NAMALWA (cell line): ENCODE data around the gene ACR.
A peak's percentile ranks its signal among the peaks of the same experiment; 100 is the strongest.

Source experiments
- DNase-seq: peaks from one replicate; pipeline ENCODE4 v3.0.0-alpha.2; 2015; ENCODE audit warnings: low spot score

Gene ACR

DNA sequence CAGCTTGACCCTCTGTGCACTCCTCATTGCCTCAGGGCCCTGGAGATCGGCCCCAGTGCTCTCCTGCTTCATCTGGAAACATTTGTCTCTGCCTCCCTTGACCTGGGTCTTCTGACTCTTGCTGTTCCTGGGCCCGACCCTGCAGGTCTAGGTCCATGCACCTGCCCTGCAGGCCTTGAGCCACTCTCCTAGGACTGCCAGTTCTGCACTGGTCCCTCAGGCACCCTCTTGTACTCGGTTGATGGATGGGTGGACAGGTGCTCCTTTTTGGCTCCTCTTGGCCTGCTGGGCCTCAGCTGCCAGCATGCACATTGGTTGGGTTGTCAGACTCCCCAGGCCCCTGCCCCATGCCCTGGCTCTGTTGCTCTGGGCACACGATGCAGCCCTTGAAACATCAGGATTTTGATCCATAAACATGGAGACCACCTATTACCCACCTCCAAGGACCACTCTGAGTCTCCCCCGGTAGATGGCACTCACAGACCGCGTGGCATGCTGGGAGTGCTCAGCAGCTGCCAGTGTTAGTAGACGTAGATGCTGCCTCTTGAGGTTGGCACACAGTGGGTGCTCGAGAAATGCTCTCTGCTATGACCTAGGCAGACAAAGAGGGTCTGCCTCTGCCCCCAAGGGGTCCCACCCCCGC is 20.2 kb upstream of the ACR start:
- DNase-seq = peak; percentile 51

- DNase-seq = no peak
These were observed 19.7 kb upstream of the ACR start for GRCh38 chr22:50718352-50718709.

DNA sequence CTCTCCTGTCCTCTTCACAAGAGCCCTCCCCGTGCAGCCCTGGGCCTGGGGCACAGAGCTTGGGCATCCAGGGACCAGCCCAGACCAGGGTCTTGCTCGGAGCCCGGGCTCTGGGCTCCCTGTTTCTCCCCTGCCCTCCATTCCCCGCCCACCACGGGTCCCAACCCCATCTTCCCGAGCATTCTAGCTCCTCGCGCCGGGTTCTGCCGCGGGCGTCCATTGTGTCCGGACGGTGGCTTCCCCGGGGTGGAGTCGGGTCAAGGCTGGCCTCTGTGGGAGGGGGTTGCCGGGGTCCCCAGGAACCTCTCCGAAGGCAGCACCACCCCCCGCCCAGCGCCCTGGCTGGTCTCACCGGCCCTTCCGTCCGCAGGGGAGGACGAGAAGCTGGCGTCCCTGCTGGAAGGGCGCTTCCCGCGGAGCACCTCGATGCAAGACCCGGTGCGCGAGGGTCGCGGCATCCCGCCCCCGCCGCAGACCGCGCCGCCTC is 18.1 kb upstream of the ACR start:
- no peak for DNase-seq

DNA sequence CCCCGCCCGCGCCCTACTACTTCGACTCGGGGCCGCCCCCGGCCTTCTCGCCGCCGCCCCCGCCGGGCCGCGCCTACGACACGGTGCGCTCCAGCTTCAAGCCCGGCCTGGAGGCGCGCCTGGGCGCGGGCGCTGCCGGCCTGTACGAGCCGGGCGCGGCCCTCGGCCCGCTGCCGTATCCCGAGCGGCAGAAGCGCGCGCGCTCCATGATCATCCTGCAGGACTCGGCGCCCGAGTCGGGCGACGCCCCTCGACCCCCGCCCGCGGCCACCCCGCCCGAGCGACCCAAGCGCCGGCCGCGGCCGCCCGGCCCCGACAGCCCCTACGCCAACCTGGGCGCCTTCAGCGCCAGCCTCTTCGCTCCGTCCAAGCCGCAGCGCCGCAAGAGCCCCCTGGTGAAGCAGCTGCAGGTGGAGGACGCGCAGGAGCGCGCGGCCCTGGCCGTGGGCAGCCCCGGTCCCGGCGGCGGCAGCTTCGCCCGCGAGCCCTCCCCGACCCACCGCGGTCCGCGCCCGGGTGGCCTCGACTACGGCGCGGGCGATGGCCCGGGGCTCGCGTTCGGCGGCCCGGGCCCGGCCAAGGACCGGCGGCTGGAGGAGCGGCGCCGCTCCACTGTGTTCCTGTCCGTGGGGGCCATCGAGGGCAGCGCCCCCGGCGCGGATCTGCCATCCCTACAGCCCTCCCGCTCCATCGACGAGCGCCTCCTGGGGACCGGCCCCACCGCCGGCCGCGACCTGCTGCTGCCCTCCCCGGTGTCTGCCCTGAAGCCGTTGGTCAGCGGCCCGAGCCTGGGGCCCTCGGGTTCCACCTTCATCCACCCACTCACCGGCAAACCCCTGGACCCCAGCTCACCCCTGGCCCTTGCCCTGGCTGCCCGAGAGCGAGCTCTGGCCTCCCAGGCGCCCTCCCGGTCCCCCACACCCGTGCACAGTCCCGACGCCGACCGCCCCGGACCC is 17.4 kb upstream of the ACR start:
- DNase-seq = no peak

DNA sequence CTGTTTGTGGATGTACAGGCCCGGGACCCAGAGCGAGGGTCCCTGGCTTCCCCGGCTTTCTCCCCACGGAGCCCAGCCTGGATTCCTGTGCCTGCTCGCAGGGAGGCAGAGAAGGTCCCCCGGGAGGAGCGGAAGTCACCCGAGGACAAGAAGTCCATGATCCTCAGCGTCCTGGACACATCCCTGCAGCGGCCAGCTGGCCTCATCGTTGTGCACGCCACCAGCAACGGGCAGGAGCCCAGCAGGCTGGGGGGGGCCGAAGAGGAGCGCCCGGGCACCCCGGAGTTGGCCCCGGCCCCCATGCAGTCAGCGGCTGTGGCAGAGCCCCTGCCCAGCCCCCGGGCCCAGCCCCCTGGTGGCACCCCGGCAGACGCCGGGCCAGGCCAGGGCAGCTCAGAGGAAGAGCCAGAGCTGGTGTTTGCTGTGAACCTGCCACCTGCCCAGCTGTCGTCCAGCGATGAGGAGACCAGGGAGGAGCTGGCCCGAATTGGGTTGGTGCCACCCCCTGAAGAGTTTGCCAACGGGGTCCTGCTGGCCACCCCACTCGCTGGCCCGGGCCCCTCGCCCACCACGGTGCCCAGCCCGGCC is 16.7 kb upstream of the ACR start:
- DNase-seq = no peak

GRCh38 chr22:50722048-50722701 is 15.8 kb upstream of the ACR start:
- DNase-seq = no peak

GRCh38 chr22:50722716-50723428 is 15.1 kb upstream of the ACR start:
- DNase-seq = no peak

- DNase-seq = peak; percentile 58
These were observed 14.0 kb upstream of the ACR start for GRCh38 chr22:50723991-50724390.

DNA sequence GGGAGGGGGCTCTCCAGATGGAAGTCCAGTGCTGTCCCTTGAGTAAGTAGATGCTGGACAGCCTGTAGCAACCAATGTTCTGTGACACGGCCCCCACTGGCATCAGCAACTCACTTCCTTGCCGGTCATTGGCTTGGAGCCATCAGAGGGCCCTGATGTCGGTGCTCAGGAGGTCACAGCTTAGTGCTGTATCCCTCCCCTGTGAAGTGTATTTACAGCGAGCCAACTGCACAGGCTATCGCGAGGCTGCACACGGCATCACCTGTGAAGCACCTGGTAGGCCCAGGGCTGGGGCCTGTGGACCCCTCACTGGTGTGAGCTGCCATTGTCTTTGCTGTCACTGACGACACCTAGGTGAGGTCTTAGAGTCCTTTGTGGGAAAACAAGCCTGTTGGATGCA is 13.4 kb upstream of the ACR start:
- DNase-seq = no peak

GRCh38 chr22:50725597-50725996 is 12.4 kb upstream of the ACR start:
- no peak for DNase-seq

GRCh38 chr22:50726643-50727340 is 11.2 kb upstream of the ACR start:
- DNase-seq = no peak

GRCh38 chr22:50727678-50728522 is 10.1 kb upstream of the ACR start:
- DNase-seq = no peak

- DNase-seq = no peak
These were observed 9.5 kb upstream of the ACR start for GRCh38 chr22:50728523-50728931.

- peak; percentile 64 for DNase-seq
These were observed 8.5 kb upstream of the ACR start for GRCh38 chr22:50729391-50730012.

- DNase-seq = no peak
These were observed 7.8 kb upstream of the ACR start for GRCh38 chr22:50730013-50730891.

DNA sequence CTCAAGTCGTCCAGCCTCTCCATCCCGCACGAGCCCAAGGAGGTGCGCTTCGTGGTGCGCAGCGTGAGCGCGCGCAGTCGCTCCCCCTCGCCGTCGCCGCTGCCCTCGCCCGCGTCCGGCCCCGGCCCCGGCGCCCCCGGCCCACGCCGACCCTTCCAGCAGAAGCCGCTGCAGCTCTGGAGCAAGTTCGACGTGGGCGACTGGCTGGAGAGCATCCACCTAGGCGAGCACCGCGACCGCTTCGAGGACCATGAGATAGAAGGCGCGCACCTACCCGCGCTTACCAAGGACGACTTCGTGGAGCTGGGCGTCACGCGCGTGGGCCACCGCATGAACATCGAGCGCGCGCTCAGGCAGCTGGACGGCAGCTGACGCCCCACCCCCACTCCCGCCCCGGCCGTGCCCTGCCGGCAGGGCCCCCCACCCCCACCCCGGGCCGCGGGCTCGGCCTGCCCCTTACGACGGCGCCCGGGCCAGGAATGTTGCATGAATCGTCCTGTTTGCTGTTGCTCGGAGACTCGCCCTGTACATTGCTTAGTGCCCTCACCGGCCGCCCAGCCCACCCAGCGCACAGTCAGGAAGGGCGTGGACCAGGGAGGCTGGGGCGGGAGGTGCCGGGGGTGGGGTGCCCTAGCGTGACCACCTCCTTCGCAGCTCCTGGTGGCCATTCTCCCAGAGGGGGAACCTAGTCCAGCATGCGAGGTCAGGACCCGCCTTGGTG is 6.9 kb upstream of the ACR start:
- DNase-seq = no peak

GRCh38 chr22:50731811-50732624 is 6.0 kb upstream of the ACR start:
- DNase-seq = peak; percentile 71
